Coronary artery (tissue), 2 donors: ENCODE measurements around the gene CLCA4.
A peak's percentile ranks its signal among the peaks of the same experiment; 100 is the strongest.

Experiments
- DNase-seq: peaks from one replicate; pipeline ENCODE4 v3.0.0-alpha.2; 2017; ENCODE audit warnings: low spot score
- H3K27ac ChIP-seq, 2 donors: fragments of 200-600 bp; sonication (generic); one replicate each; pipeline ENCODE4 v1.5.1; 2016 to 2019
- H3K4me3 ChIP-seq: fragments of 200-600 bp; sonication (generic); 2 replicates; pipeline ENCODE4 v1.5.1; 2016; ENCODE audit warnings: mild to moderate bottlenecking, moderate library complexity
- CTCF ChIP-seq: fragments of 200-600 bp; sonication (generic); IDR thresholded peaks from one replicate; pipeline ENCODE4 v1.5.1; 2019; ENCODE audit warnings: antibody characterized with exemption

Gene CLCA4

GRCh38 chr1:86504137-86504479 is 42.8 kb upstream of the CLCA4 start:
- Histone ChIP-seq H3K4me3 (peak overlapping the region; percentile 59), H3K27ac (peak overlapping the region in 1 of 2 donors; percentile 59)
- no peak for DNase-seq
- no peak for TF ChIP-seq CTCF

- no peak for DNase-seq
- Histone ChIP-seq H3K4me3 (no peak overlapping the region), H3K27ac (no peak overlapping the region)
- no peak for TF ChIP-seq CTCF
These were observed 41.8 kb upstream of the CLCA4 start for GRCh38 chr1:86504895-86505563.

GRCh38 chr1:86505564-86505902 is 41.3 kb upstream of the CLCA4 start:
- no peak for TF ChIP-seq CTCF
- DNase-seq: no peak
- Histone ChIP-seq H3K4me3 (no peak overlapping the region), H3K27ac (no peak overlapping the region)

GRCh38 chr1:86507935-86508582 is 38.8 kb upstream of the CLCA4 start:
- Histone ChIP-seq H3K4me3 (no peak overlapping the region), H3K27ac (no peak overlapping the region)
- no peak for DNase-seq
- TF ChIP-seq CTCF: no peak

GRCh38 chr1:86508583-86508969 is 38.3 kb upstream of the CLCA4 start:
- no peak for TF ChIP-seq CTCF
- no peak for DNase-seq
- H3K27ac ChIP-seq: no peak overlapping the region
- no peak overlapping the region for H3K4me3 ChIP-seq

GRCh38 chr1:86515597-86515996 is 31.3 kb upstream of the CLCA4 start:
- Histone ChIP-seq H3K27ac (no peak overlapping the region), H3K4me3 (no peak overlapping the region)
- no peak for DNase-seq
- no peak for TF ChIP-seq CTCF

- Histone ChIP-seq H3K27ac (no peak overlapping the region), H3K4me3 (no peak overlapping the region)
- no peak for DNase-seq
- no peak for TF ChIP-seq CTCF
These were observed 30.5 kb upstream of the CLCA4 start for GRCh38 chr1:86516335-86516734.
